ENCODE measurements around the gene FRS2.
"Not testable (repeated sequence)": the region's sequence is repeated elsewhere in the genome, so short reads cannot be mapped to it uniquely, and the experiment has no call there.

FRS2 gene

GRCh38 chr12:69579029-69579428, 108.8 kb downstream of the FRS2 start:
- DNase-seq: no peak

GRCh38 chr12:69580074-69580473, 109.9 kb downstream of the FRS2 start:
- DNase-seq: no peak

GRCh38 chr12:69583203-69583602, 113.0 kb downstream of the FRS2 start:
- no peak for DNase-seq

- DNase-seq: peak; percentile 64 to 98 (median 92)
Measured at GRCh38 chr12:69585189-69586062, 115.2 kb downstream of the FRS2 start, which contains the start of gene CCT2. Gene CCT2, plus strand, starts transcription at chr12:69585459. Its CDS starts 63 bp downstream, at chr12:69585522.

- no peak for DNase-seq
Measured at GRCh38 chr12:69588527-69588926, 118.3 kb downstream of the FRS2 start.

- DNase-seq: no peak
Measured at GRCh38 chr12:69589082-69589481, 118.9 kb downstream of the FRS2 start.

- DNase-seq: no peak
Measured at GRCh38 chr12:69595689-69596088, 125.5 kb downstream of the FRS2 start.

- no peak for DNase-seq
Measured at GRCh38 chr12:69598174-69598753, 128.1 kb downstream of the FRS2 start.

GRCh38 chr12:69600804-69601203, 130.6 kb downstream of the FRS2 start:
- DNase-seq: no peak

GRCh38 chr12:69601962-69602685, 131.9 kb downstream of the FRS2 start:
- DNase-seq: no peak

GRCh38 chr12:69602954-69603353, 132.8 kb downstream of the FRS2 start:
- DNase-seq: no peak

- DNase-seq: not testable (repeated sequence)
Measured at GRCh38 chr12:69603556-69603955, 133.4 kb downstream of the FRS2 start.

- DNase-seq: not testable (repeated sequence)
Measured at GRCh38 chr12:69604275-69604674, 134.1 kb downstream of the FRS2 start.

- DNase-seq: no peak
Measured at GRCh38 chr12:69608114-69608513, 137.9 kb downstream of the FRS2 start.

GRCh38 chr12:69610126-69610525, 139.9 kb downstream of the FRS2 start:
- DNase-seq: no peak

GRCh38 chr12:69610729-69611128, 140.5 kb downstream of the FRS2 start, which contains the start of gene LRRC10:
Gene LRRC10, minus strand, starts transcription at chr12:69610907. Its CDS starts 69 bp downstream, at chr12:69610838.
- no peak for DNase-seq

- DNase-seq: no peak
Measured at GRCh38 chr12:69613351-69613750, 143.2 kb downstream of the FRS2 start.

GRCh38 chr12:69616025-69616424, 145.8 kb downstream of the FRS2 start:
- DNase-seq: no peak

GRCh38 chr12:69619050-69619449, 148.9 kb downstream of the FRS2 start:
- DNase-seq: no peak

GRCh38 chr12:69620077-69620476, 149.9 kb downstream of the FRS2 start:
- no peak for DNase-seq

GRCh38 chr12:69620921-69621320, 150.7 kb downstream of the FRS2 start:
- DNase-seq: no peak

GRCh38 chr12:69621551-69621950, 151.4 kb downstream of the FRS2 start:
- DNase-seq: no peak

Data from hypothalamus (tissue), 51 donors.